Astrocyte of the cerebellum (primary cell): ENCODE measurements around the gene ALDH1A1.

Source experiments
- DNase-seq: peaks from one replicate; pipeline ENCODE4 v3.0.0-alpha.2; 2011; ENCODE audit warnings: low read depth
- H3K4me3 ChIP-seq: 2 replicates; pipeline ENCODE4 v1.5.1; 2011; ENCODE audit warnings: mild to moderate bottlenecking, low read depth, low read length, moderate library complexity
- CTCF ChIP-seq: IDR thresholded peaks from 2 replicates; pipeline ENCODE4 v1.5.1; 2012; ENCODE audit warnings: low read length, low read depth, moderate library complexity, mild to moderate bottlenecking; ENCODE audit errors: missing control alignments
- in situ Hi-C: cut with HindIII; loops from 2 replicates; pipeline ENCODE4 v1.10.0; 2017; ENCODE audit warnings: low sequenced_read_pairs

Gene ALDH1A1

DNA sequence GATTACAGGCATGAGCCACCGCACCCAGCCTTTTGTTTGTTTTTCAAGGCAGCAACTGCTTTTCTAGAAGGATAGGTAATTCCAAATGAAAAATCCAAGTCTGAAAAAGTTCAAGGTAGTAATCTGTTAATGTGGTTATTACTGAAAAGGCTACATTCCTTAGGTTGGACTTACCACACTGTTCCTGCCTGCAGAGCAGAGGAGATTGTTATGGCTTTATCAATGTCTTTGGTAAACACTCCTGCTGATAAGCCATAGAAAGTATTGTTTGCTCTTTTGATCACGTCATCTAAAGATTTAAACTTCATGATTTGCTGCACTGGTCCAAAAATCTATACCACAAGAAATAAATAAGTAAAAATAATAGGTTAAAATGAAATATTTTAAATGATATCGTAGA lies 43.4 kb downstream of the ALDH1A1 start:
- TF ChIP-seq CTCF, result no peak
- H3K4me3 ChIP-seq, result no peak overlapping the region
- in situ Hi-C loops, result no loop called here
- no peak for DNase-seq

- DNase-seq, result no peak
- no peak for TF ChIP-seq CTCF
- no peak overlapping the region for H3K4me3 ChIP-seq
- in situ Hi-C loops, result no loop called here
These were observed 45.4 kb downstream of the ALDH1A1 start for GRCh38 chr9:72907421-72907820.

DNA sequence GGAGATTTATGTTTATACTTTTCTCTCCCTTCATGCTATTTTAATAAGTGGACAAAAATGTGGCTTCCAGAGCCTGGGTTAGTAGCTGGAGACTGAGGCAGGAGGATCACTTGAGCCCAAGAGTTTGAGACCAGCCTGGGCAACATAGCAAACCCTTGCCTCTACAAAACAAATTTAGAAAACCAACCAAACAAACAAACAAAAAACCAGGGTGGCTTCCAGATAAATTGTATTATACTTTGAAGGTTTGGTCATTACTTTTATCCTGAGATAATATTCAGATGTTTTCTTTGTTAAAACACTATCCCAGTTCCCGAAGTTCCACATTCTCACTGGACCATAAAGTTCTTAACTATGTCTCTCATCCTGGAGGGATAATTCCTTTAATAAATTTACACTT lies 46.0 kb downstream of the ALDH1A1 start:
- no peak for TF ChIP-seq CTCF
- in situ Hi-C loops, result no loop called here
- H3K4me3 ChIP-seq, result no peak overlapping the region
- no peak for DNase-seq

- in situ Hi-C loops, result no loop called here
- no peak for TF ChIP-seq CTCF
- no peak overlapping the region for H3K4me3 ChIP-seq
- no peak for DNase-seq
These were observed 47.1 kb downstream of the ALDH1A1 start for GRCh38 chr9:72905514-72906480.

DNA sequence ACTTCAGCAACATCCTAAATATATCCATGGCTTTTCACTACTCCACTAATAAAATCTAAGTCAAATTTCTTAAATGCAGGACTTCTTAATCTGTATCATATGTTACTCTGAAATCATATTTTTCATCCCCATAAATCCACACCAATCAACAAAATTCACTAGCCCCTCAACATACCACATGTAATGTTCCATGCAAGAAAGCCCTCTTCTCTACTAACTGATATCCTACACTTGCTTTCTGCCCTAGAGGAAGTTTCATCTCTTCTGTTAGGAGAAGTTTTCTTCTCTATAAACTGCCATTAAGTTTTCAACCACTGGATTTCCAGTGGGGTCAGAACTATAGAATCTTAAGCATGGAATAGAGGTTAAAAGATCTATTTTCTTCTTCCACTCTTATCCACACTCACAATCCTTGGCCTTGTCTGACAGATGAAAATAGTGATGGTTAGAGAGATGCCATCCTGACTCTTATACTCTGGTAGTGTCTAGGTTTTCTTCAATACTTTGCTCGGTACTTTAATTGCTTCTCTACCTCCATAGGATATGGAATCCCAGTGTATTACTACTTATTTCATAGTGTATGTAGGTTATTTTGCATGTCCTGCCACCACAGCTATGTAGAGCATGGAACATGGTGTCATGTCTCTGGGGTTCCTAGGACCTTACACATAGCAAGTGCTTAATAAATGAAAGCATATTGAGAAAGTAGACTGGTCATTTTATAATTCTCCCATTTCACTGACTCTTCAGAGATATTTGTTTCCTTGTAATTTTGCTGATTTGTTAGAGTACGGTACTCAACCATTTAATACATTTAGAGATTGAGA lies 48.4 kb downstream of the ALDH1A1 start:
- no peak overlapping the region for H3K4me3 ChIP-seq
- TF ChIP-seq CTCF, result no peak
- in situ Hi-C loops, result no loop called here
- no peak for DNase-seq

DNA sequence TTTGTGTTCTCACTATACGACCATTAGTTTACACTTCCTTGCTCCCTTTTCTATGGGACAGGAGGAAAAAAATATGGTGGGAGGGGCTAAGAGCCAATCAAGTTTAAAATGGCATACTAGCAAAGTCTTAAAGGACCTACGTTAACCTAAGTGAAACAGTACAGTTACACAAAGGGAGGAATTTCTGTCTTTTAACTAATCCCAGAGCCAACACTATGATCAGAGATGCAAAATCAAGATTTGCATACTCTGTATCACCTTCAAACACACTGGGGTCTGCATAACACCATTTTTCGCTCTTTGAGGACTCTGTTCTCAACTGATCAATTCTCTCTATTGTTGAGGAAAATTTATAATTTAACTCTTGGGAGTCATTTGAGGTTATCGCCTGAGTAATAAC lies 49.8 kb downstream of the ALDH1A1 start:
- no peak for TF ChIP-seq CTCF
- H3K4me3 ChIP-seq, result no peak overlapping the region
- in situ Hi-C loops, result no loop called here
- no peak for DNase-seq
